ENCODE results near the gene GAREM1.

DNA sequence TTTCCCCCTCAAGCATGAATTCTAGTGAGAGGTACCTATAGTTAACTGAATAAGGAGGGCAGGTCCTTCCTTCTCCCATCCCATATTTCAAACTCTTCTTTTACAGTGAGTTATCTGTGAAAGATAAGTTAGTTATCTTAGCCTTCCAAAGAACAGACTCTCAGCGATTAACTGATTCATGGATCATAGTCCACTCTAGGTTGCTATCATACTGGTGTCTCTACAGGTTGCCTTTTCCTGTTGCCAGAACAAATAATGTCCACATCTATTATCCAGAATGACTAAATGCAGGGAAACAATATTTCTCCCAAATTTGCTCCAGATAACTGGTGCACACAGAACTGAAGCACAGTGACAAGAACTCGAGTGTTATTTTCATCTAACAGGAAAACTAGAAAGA lies 212.5 kb downstream of the GAREM1 start:
- no peak for TF ChIP-seq POLR2AphosphoS5 (IDR thresholded peaks at IDR 0.05; ENCODE audit: low read depth, low read length)
- no peak for TF ChIP-seq YY1 (IDR thresholded peaks at IDR 0.05; ENCODE audit: low read depth, low read length)
- TF ChIP-seq, protein P1, sequence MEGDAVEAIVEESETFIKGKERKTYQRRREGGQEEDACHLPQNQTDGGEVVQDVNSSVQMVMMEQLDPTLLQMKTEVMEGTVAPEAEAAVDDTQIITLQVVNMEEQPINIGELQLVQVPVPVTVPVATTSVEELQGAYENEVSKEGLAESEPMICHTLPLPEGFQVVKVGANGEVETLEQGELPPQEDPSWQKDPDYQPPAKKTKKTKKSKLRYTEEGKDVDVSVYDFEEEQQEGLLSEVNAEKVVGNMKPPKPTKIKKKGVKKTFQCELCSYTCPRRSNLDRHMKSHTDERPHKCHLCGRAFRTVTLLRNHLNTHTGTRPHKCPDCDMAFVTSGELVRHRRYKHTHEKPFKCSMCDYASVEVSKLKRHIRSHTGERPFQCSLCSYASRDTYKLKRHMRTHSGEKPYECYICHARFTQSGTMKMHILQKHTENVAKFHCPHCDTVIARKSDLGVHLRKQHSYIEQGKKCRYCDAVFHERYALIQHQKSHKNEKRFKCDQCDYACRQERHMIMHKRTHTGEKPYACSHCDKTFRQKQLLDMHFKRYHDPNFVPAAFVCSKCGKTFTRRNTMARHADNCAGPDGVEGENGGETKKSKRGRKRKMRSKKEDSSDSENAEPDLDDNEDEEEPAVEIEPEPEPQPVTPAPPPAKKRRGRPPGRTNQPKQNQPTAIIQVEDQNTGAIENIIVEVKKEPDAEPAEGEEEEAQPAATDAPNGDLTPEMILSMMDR (IDR thresholded peaks at IDR 0.05; ENCODE audit: control extremely low read depth in 1 of 3, insufficient read depth in 1 of 3, low read depth in 1 of 3, low read length in 3 of 3) = no peak
- TF ChIP-seq RAD21 (IDR thresholded peaks at IDR 0.05 in 1 of 2, conservative IDR thresholded peaks at IDR 0.05 in 1 of 2; ENCODE audit: low read depth in 2 of 2, low read length in 2 of 2) = no peak
- no peak for TF ChIP-seq SRF (IDR thresholded peaks at IDR 0.05; ENCODE audit: low read depth, low read length)
- TF ChIP-seq, protein P2, sequence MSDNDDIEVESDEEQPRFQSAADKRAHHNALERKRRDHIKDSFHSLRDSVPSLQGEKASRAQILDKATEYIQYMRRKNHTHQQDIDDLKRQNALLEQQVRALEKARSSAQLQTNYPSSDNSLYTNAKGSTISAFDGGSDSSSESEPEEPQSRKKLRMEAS (IDR thresholded peaks at IDR 0.05) = no peak
- TF ChIP-seq, protein P3, sequence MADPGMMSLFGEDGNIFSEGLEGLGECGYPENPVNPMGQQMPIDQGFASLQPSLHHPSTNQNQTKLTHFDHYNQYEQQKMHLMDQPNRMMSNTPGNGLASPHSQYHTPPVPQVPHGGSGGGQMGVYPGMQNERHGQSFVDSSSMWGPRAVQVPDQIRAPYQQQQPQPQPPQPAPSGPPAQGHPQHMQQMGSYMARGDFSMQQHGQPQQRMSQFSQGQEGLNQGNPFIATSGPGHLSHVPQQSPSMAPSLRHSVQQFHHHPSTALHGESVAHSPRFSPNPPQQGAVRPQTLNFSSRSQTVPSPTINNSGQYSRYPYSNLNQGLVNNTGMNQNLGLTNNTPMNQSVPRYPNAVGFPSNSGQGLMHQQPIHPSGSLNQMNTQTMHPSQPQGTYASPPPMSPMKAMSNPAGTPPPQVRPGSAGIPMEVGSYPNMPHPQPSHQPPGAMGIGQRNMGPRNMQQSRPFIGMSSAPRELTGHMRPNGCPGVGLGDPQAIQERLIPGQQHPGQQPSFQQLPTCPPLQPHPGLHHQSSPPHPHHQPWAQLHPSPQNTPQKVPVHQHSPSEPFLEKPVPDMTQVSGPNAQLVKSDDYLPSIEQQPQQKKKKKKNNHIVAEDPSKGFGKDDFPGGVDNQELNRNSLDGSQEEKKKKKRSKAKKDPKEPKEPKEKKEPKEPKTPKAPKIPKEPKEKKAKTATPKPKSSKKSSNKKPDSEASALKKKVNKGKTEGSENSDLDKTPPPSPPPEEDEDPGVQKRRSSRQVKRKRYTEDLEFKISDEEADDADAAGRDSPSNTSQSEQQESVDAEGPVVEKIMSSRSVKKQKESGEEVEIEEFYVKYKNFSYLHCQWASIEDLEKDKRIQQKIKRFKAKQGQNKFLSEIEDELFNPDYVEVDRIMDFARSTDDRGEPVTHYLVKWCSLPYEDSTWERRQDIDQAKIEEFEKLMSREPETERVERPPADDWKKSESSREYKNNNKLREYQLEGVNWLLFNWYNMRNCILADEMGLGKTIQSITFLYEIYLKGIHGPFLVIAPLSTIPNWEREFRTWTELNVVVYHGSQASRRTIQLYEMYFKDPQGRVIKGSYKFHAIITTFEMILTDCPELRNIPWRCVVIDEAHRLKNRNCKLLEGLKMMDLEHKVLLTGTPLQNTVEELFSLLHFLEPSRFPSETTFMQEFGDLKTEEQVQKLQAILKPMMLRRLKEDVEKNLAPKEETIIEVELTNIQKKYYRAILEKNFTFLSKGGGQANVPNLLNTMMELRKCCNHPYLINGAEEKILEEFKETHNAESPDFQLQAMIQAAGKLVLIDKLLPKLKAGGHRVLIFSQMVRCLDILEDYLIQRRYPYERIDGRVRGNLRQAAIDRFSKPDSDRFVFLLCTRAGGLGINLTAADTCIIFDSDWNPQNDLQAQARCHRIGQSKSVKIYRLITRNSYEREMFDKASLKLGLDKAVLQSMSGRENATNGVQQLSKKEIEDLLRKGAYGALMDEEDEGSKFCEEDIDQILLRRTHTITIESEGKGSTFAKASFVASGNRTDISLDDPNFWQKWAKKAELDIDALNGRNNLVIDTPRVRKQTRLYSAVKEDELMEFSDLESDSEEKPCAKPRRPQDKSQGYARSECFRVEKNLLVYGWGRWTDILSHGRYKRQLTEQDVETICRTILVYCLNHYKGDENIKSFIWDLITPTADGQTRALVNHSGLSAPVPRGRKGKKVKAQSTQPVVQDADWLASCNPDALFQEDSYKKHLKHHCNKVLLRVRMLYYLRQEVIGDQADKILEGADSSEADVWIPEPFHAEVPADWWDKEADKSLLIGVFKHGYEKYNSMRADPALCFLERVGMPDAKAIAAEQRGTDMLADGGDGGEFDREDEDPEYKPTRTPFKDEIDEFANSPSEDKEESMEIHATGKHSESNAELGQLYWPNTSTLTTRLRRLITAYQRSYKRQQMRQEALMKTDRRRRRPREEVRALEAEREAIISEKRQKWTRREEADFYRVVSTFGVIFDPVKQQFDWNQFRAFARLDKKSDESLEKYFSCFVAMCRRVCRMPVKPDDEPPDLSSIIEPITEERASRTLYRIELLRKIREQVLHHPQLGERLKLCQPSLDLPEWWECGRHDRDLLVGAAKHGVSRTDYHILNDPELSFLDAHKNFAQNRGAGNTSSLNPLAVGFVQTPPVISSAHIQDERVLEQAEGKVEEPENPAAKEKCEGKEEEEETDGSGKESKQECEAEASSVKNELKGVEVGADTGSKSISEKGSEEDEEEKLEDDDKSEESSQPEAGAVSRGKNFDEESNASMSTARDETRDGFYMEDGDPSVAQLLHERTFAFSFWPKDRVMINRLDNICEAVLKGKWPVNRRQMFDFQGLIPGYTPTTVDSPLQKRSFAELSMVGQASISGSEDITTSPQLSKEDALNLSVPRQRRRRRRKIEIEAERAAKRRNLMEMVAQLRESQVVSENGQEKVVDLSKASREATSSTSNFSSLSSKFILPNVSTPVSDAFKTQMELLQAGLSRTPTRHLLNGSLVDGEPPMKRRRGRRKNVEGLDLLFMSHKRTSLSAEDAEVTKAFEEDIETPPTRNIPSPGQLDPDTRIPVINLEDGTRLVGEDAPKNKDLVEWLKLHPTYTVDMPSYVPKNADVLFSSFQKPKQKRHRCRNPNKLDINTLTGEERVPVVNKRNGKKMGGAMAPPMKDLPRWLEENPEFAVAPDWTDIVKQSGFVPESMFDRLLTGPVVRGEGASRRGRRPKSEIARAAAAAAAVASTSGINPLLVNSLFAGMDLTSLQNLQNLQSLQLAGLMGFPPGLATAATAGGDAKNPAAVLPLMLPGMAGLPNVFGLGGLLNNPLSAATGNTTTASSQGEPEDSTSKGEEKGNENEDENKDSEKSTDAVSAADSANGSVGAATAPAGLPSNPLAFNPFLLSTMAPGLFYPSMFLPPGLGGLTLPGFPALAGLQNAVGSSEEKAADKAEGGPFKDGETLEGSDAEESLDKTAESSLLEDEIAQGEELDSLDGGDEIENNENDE (IDR thresholded peaks at IDR 0.05; ENCODE audit: insufficient replicate concordance, low read length) = no peak
- no peak for TF ChIP-seq TAF1 (IDR thresholded peaks at IDR 0.05; ENCODE audit: low read depth, low read length)
- no peak for TF ChIP-seq POLR2A (IDR thresholded peaks at IDR 0.05; ENCODE audit: control extremely low read depth in 1 of 2, low read depth in 2 of 2, low read length in 2 of 2)
- no peak for TF ChIP-seq RNF2 (IDR thresholded peaks at IDR 0.05; ENCODE audit: borderline replicate concordance, low read depth, low read length, missing control alignments, poor library complexity, severe bottlenecking)
- no peak for TF ChIP-seq SUZ12 (IDR thresholded peaks at IDR 0.05; ENCODE audit: low read length)

Measured in H1 (cell line).